NB4 (cell line): ENCODE data around the gene GPR155.

ENCODE experiments used
- CTCF ChIP-seq: IDR thresholded peaks from one replicate; pipeline ENCODE4 v1.5.1; 2012; ENCODE audit warnings: low read depth, low read length
- MAX ChIP-seq: IDR thresholded peaks from 2 replicates; pipeline ENCODE4 v1.6.1; 2011; ENCODE audit warnings: low read depth, low read length
- MYC ChIP-seq: IDR thresholded peaks from 2 replicates; pipeline ENCODE4 v1.6.1; 2011; ENCODE audit warnings: low read depth, low read length

GRCh38 chr2:174461221-174461620, 25.6 kb downstream of the GPR155 start:
- TF ChIP-seq CTCF (no peak), MYC (no peak), MAX (no peak)
